Osteoblast (primary cell): ENCODE measurements around the gene IFFO2. TPM values are rescaled to one million over a fixed set of nuclear protein-coding genes. Genes with fewer than 3 reads are reported as not detected.

Source experiments
- DNase-seq: peaks from one replicate; pipeline ENCODE4 v3.0.0; 2011; ENCODE audit warnings: low spot score, mixed read lengths; ENCODE audit not compliant: insufficient read length; ENCODE audit errors: missing footprints
- H2AFZ ChIP-seq: 2 replicates; pipeline ENCODE4 v1.6.0; 2011; ENCODE audit warnings: mild to moderate bottlenecking, low read length
- H3K27ac ChIP-seq: 2 replicates; pipeline ENCODE4 v1.5.1; 2011; ENCODE audit warnings: mild to moderate bottlenecking, low read depth, low read length, moderate library complexity
- H3K27me3 ChIP-seq: 2 replicates; pipeline ENCODE4 v1.6.0; 2012; ENCODE audit warnings: mild to moderate bottlenecking, control low read depth, inconsistent platforms, low read length, moderate library complexity; ENCODE audit not compliant: insufficient read depth
- H3K36me3 ChIP-seq: 2 replicates; pipeline ENCODE4 v1.5.1; 2011; ENCODE audit warnings: mild to moderate bottlenecking, low read length, control low read depth, moderate library complexity; ENCODE audit not compliant: insufficient read depth
- H3K4me1 ChIP-seq: 2 replicates; pipeline ENCODE4 v1.5.1; 2011; ENCODE audit warnings: mild to moderate bottlenecking, low read length, control low read depth, moderate library complexity; ENCODE audit not compliant: insufficient read depth
- H3K4me2 ChIP-seq: 2 replicates; pipeline ENCODE4 v1.6.0; 2011; ENCODE audit warnings: mild to moderate bottlenecking, low read length; ENCODE audit not compliant: insufficient read depth
- H3K4me3 ChIP-seq: fragments of 200-600 bp; sonication (generic); 3 replicates; pipeline ENCODE4 v1.5.1; 2012; ENCODE audit warnings: mild to moderate bottlenecking, low read length, inconsistent platforms; ENCODE audit not compliant: insufficient read depth
- H3K79me2 ChIP-seq: 2 replicates; pipeline ENCODE4 v1.6.0; 2012; ENCODE audit warnings: mild to moderate bottlenecking, low read length, control low read depth, inconsistent platforms; ENCODE audit not compliant: insufficient read depth
- H3K9me3 ChIP-seq: 2 replicates; pipeline ENCODE4 v1.5.1; 2011; ENCODE audit warnings: low read depth, low read length, control low read depth
- H4K20me1 ChIP-seq: 2 replicates; pipeline ENCODE4 v1.6.0; 2012; ENCODE audit warnings: mild to moderate bottlenecking, low read length, control low read depth; ENCODE audit not compliant: insufficient read depth
- total RNA-seq: library from RNA; depleted of rRNA; stranded (reverse); fragments of >200 nt; gene quantifications from 2 replicates; pipeline ENCODE4 v1.2.3, GENCODE V29; 2012
- TF ChIP-seq, protein P1 (sequence below): IDR thresholded peaks from 2 replicates; pipeline ENCODE4 v1.5.1; 2011; ENCODE audit warnings: mild to moderate bottlenecking, low read depth, low read length, moderate library complexity; ENCODE audit errors: extremely low read depth

The IFFO2 gene
- total RNA-seq, 1 donor: 10.9 TPM

- H3K4me2 ChIP-seq: peak overlapping the region; percentile 1
- no peak overlapping the region for H3K4me3 ChIP-seq
- H3K27me3 ChIP-seq: no peaks in the 10 kb centered on the region
- peak overlapping the region; percentile 89 for H3K27ac ChIP-seq
- H3K4me1 ChIP-seq: peaks cover 34% of the 10 kb centered on the region
- no peak overlapping the region for H2AFZ ChIP-seq
- TF ChIP-seq, protein P1, sequence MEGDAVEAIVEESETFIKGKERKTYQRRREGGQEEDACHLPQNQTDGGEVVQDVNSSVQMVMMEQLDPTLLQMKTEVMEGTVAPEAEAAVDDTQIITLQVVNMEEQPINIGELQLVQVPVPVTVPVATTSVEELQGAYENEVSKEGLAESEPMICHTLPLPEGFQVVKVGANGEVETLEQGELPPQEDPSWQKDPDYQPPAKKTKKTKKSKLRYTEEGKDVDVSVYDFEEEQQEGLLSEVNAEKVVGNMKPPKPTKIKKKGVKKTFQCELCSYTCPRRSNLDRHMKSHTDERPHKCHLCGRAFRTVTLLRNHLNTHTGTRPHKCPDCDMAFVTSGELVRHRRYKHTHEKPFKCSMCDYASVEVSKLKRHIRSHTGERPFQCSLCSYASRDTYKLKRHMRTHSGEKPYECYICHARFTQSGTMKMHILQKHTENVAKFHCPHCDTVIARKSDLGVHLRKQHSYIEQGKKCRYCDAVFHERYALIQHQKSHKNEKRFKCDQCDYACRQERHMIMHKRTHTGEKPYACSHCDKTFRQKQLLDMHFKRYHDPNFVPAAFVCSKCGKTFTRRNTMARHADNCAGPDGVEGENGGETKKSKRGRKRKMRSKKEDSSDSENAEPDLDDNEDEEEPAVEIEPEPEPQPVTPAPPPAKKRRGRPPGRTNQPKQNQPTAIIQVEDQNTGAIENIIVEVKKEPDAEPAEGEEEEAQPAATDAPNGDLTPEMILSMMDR: no peak
- peaks cover 91% of the 10 kb centered on the region for H3K79me2 ChIP-seq
- DNase-seq: peak; percentile 95
- H4K20me1 ChIP-seq: peaks cover 56% of the 10 kb centered on the region
- no peaks in the 10 kb centered on the region for H3K9me3 ChIP-seq
- H3K36me3 ChIP-seq: peaks cover 5% of the 10 kb centered on the region
Measured at GRCh38 chr1:18939398-18940302, 16.8 kb downstream of the IFFO2 start.

DNA sequence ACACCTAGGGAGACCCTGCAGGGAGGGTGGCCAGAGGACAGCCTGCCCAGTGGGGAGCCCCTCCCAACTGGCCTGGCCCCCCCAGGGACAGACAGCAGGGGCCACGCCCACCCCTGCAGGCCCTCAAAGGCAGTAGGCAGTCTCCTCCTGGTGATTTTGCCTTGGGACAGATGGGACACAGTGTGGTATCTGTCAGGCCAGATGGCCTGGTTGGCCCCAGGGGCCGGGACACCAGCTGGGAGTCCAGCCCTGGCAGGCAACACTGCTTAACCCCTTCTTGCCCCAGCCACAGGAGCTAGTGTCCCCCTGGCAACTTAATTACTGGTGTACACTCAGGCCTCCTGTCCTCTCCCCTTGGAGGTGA lies 17.8 kb downstream of the IFFO2 start:
- H3K4me2 ChIP-seq: no peak overlapping the region
- TF ChIP-seq, protein P1: no peak
- H3K4me3 ChIP-seq: no peak overlapping the region
- H4K20me1 ChIP-seq: peaks cover 58% of the 10 kb centered on the region
- H3K79me2 ChIP-seq: peaks cover 84% of the 10 kb centered on the region
- H2AFZ ChIP-seq: no peak overlapping the region
- peaks cover 34% of the 10 kb centered on the region for H3K4me1 ChIP-seq
- no peaks in the 10 kb centered on the region for H3K9me3 ChIP-seq
- peaks cover 4% of the 10 kb centered on the region for H3K36me3 ChIP-seq
- H3K27ac ChIP-seq: peak overlapping the region; percentile 89
- H3K27me3 ChIP-seq: no peaks in the 10 kb centered on the region
- DNase-seq: peak; percentile 80

GRCh38 chr1:18938008-18938706 lies 18.3 kb downstream of the IFFO2 start:
- Histone ChIP-seq H3K36me3 (no peaks in the 10 kb centered on the region), H4K20me1 (peaks cover 57% of the 10 kb centered on the region), H3K27ac (no peak overlapping the region), H3K4me1 (peaks cover 34% of the 10 kb centered on the region), H3K4me2 (no peak overlapping the region), H3K79me2 (peaks cover 81% of the 10 kb centered on the region), H2AFZ (no peak overlapping the region), H3K4me3 (no peak overlapping the region), H3K9me3 (no peaks in the 10 kb centered on the region), H3K27me3 (no peaks in the 10 kb centered on the region)
- TF ChIP-seq, protein P1: no peak
- DNase-seq: peak; percentile 90

DNA sequence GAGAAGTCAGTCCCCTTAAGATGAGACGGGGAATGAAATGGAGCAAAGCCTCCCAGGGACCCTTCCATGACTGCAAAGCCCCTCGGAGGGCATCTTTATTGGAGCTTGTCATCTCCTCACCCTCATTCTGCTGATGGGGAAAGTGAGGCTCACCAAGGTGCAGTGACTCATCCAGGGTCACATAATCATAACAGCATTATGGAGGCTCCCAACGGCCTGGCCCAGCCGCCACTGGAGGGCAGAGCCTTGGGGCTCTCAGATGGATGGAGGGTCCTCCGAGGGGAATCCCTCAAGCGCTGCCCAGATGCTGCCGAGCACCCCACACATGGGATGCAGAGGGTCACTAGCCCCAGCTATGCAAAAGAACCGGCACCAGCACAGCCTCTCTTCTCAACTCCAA lies 18.9 kb downstream of the IFFO2 start:
- Histone ChIP-seq H3K9me3 (no peaks in the 10 kb centered on the region), H3K4me1 (peaks cover 34% of the 10 kb centered on the region), H4K20me1 (peaks cover 62% of the 10 kb centered on the region), H3K79me2 (peaks cover 86% of the 10 kb centered on the region), H2AFZ (no peak overlapping the region), H3K27ac (no peak overlapping the region), H3K27me3 (no peaks in the 10 kb centered on the region), H3K4me2 (no peak overlapping the region), H3K4me3 (no peak overlapping the region), H3K36me3 (no peaks in the 10 kb centered on the region)
- TF ChIP-seq, protein P1: no peak
- DNase-seq: peak; percentile 50
